ENCODE results near the gene AK5.
"Not testable (repeated sequence)": the region's sequence is repeated elsewhere in the genome, so short reads cannot be mapped to it uniquely, and the experiment has no call there.

The AK5 gene

DNA sequence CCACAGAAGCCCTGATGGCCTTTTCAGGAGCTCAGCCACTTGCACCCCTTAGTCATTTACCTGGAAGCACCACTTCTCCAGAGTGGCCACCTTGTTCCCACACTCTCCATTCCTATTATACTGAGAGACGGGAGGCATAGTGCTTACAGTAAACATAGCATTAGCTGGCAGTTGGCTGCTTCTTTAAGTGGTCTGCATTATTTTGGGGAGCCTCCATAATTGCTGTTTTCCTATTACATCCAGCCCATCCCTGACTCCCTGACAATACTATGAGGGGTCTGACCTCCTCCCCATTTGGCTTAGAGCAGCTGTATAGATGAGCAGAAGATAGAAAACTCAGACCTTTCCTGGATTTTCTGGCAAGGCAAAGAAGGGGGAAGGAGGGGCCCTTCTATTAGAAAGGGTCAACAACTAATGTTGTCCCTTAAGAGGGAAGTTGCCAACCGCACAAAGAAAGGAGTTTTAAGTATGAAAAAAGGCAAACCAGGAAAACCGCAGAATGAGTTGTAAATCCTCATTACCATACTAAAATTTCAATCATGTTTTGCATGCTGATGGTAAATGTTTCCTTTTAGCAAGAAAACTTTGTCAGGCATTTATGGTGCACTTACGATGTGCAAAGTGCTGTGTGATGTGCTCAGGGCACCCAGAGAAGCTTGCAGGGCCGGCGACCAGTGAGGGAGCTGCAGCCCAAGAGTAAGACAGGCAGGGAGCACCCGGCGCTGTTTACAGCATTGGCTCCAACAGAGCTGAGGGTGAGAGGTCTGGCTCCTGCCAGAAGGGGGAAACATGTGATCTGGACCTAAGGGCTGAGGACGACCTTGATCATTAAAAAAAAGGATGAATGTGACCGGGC is 233.3 kb downstream of the AK5 start:
- Histone ChIP-seq H3K4me3 (ENCODE audit: low read length) (peak overlapping the region; percentile 13), H3K27me3 (ENCODE audit: control insufficient read depth, insufficient read depth, low read length) (no peaks in the 10 kb centered on the region), H3K27ac (ENCODE audit: low read length) (no peak overlapping the region), H3K4me1 (ENCODE audit: control insufficient read depth, low read depth, low read length) (peaks cover 17% of the 10 kb centered on the region), H3K9ac (ENCODE audit: low read length) (peak overlapping the region; percentile 29), H3K36me3 (ENCODE audit: control insufficient read depth, low read depth, low read length) (no peaks in the 10 kb centered on the region), H3K9me3 (ENCODE audit: control insufficient read depth, low read depth, low read length) (no peaks in the 10 kb centered on the region)

DNA sequence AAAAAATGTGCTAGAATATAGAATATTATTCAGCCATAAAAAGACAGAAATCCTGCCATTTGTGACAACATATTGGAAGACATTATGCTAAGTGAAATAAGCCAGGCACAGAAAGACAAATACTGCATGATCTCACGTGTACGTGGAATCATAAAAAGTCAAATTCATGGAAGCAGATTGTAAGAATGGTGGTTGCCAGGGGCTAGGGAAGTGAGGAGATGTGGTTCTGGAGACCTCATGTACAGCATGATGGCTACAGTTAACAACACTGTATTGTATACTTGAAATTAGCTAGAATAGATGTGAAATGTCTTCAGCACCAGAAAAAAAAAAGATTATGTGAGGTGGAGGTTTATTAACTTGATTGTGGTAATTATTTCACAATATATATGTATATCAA is 234.3 kb downstream of the AK5 start:
- H3K9me3 ChIP-seq (ENCODE audit: control insufficient read depth, low read depth, low read length), result no peaks in the 10 kb centered on the region
- H3K27me3 ChIP-seq (ENCODE audit: control insufficient read depth, insufficient read depth, low read length), result no peaks in the 10 kb centered on the region
- H3K9ac ChIP-seq (ENCODE audit: low read length), result no peak overlapping the region
- no peaks in the 10 kb centered on the region for H3K36me3 ChIP-seq (ENCODE audit: control insufficient read depth, low read depth, low read length)
- H3K4me1 ChIP-seq (ENCODE audit: control insufficient read depth, low read depth, low read length), result peaks cover 17% of the 10 kb centered on the region
- H3K4me3 ChIP-seq (ENCODE audit: low read length), result no peak overlapping the region
- no peak overlapping the region for H3K27ac ChIP-seq (ENCODE audit: low read length)

DNA sequence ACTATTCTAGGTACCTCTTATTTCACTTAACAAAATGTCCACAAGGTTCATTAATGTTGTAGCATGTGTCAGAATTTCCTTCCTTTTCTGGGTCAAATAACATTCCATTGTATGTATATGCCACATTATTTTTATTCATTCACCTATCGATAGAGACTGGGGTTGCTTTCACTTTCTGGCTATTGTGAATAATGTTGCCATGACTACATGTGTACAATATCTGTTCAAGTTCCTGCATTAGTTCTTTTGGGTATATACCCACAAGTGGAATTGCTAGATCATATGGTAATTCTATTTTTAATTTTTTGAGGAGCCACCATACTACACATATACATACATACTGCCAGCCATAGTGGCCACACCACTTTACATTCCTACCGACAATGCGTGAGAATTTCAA is 242.2 kb downstream of the AK5 start:
- H3K9me3 ChIP-seq (ENCODE audit: control insufficient read depth, low read depth, low read length), result no peaks in the 10 kb centered on the region
- H3K4me3 ChIP-seq (ENCODE audit: low read length), result no peak overlapping the region
- no peak overlapping the region for H3K27ac ChIP-seq (ENCODE audit: low read length)

DNA sequence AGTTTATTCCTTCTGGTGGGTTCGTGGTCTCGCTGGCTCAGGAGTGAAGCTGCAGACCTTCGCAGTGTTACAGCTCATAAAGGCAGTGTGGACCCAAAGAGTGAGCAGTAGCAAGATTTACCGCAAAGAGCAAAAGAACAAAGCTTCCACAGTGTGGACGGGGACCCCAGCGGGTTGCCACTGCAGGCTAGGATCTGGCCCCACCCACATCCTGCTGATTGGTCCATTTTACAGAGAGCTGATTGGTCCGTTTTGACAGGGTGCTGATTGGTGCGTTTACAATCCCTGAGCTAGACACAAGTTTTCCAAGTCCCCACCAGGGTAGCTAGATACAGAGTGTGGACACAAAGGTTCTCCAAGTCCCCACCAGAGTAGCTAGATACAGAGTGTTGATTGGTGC is 249.3 kb downstream of the AK5 start:
- not testable (repeated sequence) for H3K27me3 ChIP-seq (ENCODE audit: control insufficient read depth, insufficient read depth, low read length); H3K9me3 ChIP-seq (ENCODE audit: control insufficient read depth, low read depth, low read length); H3K4me1 ChIP-seq (ENCODE audit: control insufficient read depth, low read depth, low read length); H3K36me3 ChIP-seq (ENCODE audit: control insufficient read depth, low read depth, low read length); H3K27ac ChIP-seq (ENCODE audit: low read length); H3K4me3 ChIP-seq (ENCODE audit: low read length); H3K9ac ChIP-seq (ENCODE audit: low read length)

More for the DNA sequence above, 242.2 kb downstream of the AK5 start:
- Histone ChIP-seq H3K36me3 (ENCODE audit: control insufficient read depth, low read depth, low read length) (no peaks in the 10 kb centered on the region), H3K27me3 (ENCODE audit: control insufficient read depth, insufficient read depth, low read length) (no peaks in the 10 kb centered on the region), H3K4me1 (ENCODE audit: control insufficient read depth, low read depth, low read length) (no peaks in the 10 kb centered on the region), H3K9ac (ENCODE audit: low read length) (no peak overlapping the region)

DNA sequence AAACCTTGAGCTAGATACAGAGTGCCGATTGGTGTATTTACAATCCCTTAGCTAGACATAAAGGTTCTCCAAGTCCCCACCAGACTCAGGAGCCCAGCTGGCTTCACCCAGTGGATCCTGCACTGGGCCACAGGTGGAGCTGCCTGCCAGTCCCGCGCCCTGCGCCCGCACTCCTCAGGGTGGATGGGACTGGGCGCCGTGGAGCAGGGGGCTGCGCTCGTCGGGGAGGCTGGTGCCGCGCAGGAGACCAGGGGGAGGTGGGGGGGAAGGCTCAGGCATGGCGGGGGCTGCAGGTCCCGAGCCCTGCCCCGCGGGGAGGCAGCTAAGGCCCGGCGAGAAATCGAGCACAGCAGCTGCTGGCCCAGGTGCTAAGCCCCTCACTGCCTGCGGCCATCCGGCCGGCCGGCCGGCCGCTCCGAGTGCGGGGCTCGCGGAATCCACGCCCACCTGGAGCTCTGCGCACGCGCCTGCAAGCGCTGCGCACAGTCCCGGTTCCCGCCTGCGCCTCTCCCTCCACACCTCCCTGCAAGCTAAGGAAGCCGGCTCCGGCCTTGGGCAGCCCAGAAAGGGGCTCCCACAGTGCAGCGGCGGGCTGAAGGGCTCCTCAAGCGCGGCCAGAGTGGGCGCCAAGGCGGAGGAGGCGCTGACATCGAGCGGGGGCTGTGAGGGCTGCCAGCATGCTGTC is 249.9 kb downstream of the AK5 start:
- H3K9ac ChIP-seq (ENCODE audit: low read length); H3K27me3 ChIP-seq (ENCODE audit: control insufficient read depth, insufficient read depth, low read length); H3K9me3 ChIP-seq (ENCODE audit: control insufficient read depth, low read depth, low read length); H3K27ac ChIP-seq (ENCODE audit: low read length); H3K36me3 ChIP-seq (ENCODE audit: control insufficient read depth, low read depth, low read length); H3K4me3 ChIP-seq (ENCODE audit: low read length); H3K4me1 ChIP-seq (ENCODE audit: control insufficient read depth, low read depth, low read length): not testable (repeated sequence)

DNA sequence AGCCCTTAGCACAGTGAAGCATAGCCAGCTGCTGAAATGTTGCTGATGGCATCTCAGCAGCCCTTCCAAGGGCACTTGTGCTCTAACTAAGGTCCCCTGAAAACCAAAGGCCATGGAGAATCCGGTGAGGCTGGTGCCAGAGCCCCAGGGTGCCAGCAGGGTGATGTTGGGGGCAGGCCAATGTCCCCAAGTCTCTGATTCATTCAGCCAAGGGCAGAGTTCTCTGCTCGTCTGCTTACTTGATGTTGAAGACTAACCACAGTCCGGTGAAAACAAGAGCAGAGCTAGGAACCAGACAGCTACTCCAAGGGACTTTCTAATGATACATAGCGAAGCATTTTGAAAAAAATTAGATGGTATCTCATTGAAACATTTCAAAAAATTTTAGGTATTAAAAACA is 250.8 kb downstream of the AK5 start:
- Histone ChIP-seq H3K27me3 (ENCODE audit: control insufficient read depth, insufficient read depth, low read length) (no peaks in the 10 kb centered on the region), H3K9ac (ENCODE audit: low read length) (no peak overlapping the region), H3K27ac (ENCODE audit: low read length) (no peak overlapping the region), H3K9me3 (ENCODE audit: control insufficient read depth, low read depth, low read length) (no peaks in the 10 kb centered on the region), H3K36me3 (ENCODE audit: control insufficient read depth, low read depth, low read length) (no peaks in the 10 kb centered on the region), H3K4me3 (ENCODE audit: low read length) (no peak overlapping the region), H3K4me1 (ENCODE audit: control insufficient read depth, low read depth, low read length) (no peaks in the 10 kb centered on the region)

DNA sequence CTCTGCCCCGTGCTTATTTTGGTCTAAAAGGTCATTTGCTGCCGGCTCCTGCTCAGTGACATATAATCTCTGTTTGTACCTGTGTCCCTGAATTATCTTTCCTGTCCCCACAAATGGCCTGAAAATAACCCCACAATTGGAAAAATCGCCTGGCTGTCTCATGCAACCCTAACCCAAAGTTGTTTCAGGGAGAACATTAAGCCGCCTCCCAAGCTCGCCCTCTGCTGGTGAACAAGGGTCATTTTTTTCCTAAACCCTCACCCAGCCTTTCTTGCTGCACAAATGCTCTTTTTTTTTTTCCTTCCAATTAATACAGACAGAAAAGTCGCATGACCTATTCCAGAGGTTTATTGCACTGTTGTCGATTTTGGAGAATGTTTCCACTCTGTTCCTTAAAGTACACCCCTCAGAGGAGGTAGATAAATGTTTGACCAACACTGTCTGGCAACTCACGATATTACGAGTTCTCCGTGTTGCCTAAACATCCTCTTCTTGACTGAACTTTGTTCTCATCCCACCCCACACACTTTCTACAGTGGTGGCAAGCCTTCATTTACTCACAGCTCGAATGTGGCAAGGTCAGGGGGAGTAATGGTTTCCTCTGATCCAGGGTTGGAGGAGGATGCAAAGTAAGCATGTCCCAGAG is 252.0 kb downstream of the AK5 start:
- Histone ChIP-seq H3K27me3 (ENCODE audit: control insufficient read depth, insufficient read depth, low read length) (no peaks in the 10 kb centered on the region), H3K9ac (ENCODE audit: low read length) (no peak overlapping the region), H3K27ac (ENCODE audit: low read length) (no peak overlapping the region), H3K4me1 (ENCODE audit: control insufficient read depth, low read depth, low read length) (no peaks in the 10 kb centered on the region), H3K9me3 (ENCODE audit: control insufficient read depth, low read depth, low read length) (no peaks in the 10 kb centered on the region), H3K36me3 (ENCODE audit: control insufficient read depth, low read depth, low read length) (no peaks in the 10 kb centered on the region), H3K4me3 (ENCODE audit: low read length) (no peak overlapping the region)

DNA sequence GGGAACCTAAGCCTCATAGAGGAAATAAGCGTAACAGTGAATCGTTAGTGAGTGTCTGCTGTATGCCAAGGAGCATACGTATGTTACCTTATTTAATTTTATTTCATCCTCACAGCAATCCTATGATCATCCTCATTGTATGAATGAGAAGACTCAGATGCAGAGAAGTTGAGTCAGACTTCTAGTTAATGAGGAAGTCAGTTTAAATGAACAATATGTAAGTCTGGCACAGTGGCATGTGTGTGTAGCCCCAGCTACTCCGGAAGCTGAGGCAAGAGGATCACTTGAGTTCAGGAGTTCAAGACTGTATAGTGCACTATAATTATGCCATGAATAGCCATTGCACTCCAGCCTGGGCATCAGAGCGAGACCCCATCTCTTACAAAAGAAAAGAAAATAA is 252.6 kb downstream of the AK5 start:
- H3K27ac ChIP-seq (ENCODE audit: low read length), result no peak overlapping the region

DNA sequence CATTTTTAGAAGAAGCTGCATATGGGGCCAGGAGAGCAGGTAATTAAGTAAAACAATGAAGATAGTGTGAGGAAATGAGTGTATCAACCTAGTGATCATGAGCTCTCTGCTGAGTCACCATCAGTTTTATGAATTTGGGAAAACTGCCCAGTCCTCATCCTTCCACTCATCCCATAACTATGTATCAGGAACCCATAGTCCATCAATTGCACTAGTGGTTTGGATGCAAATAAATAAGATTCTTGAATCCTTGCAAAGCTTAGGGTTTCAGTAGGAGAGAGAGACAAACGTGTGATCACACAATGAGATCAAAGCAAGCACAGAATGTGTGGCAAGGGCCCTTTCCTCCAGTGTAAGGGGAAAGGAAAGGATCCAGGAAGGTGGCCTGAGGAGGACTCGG is 255.0 kb downstream of the AK5 start:
- H3K36me3 ChIP-seq (ENCODE audit: control insufficient read depth, low read depth, low read length), result no peaks in the 10 kb centered on the region
- H3K4me3 ChIP-seq (ENCODE audit: low read length), result no peak overlapping the region
- no peak overlapping the region for H3K27ac ChIP-seq (ENCODE audit: low read length)
- no peaks in the 10 kb centered on the region for H3K9me3 ChIP-seq (ENCODE audit: control insufficient read depth, low read depth, low read length)
- H3K27me3 ChIP-seq (ENCODE audit: control insufficient read depth, insufficient read depth, low read length), result no peaks in the 10 kb centered on the region
- no peak overlapping the region for H3K9ac ChIP-seq (ENCODE audit: low read length)
- no peaks in the 10 kb centered on the region for H3K4me1 ChIP-seq (ENCODE audit: control insufficient read depth, low read depth, low read length)

More for the DNA sequence above, 252.6 kb downstream of the AK5 start:
- Histone ChIP-seq H3K4me1 (ENCODE audit: control insufficient read depth, low read depth, low read length) (no peaks in the 10 kb centered on the region), H3K9ac (ENCODE audit: low read length) (no peak overlapping the region), H3K9me3 (ENCODE audit: control insufficient read depth, low read depth, low read length) (no peaks in the 10 kb centered on the region), H3K27me3 (ENCODE audit: control insufficient read depth, insufficient read depth, low read length) (no peaks in the 10 kb centered on the region), H3K4me3 (ENCODE audit: low read length) (no peak overlapping the region), H3K36me3 (ENCODE audit: control insufficient read depth, low read depth, low read length) (no peaks in the 10 kb centered on the region)

DNA sequence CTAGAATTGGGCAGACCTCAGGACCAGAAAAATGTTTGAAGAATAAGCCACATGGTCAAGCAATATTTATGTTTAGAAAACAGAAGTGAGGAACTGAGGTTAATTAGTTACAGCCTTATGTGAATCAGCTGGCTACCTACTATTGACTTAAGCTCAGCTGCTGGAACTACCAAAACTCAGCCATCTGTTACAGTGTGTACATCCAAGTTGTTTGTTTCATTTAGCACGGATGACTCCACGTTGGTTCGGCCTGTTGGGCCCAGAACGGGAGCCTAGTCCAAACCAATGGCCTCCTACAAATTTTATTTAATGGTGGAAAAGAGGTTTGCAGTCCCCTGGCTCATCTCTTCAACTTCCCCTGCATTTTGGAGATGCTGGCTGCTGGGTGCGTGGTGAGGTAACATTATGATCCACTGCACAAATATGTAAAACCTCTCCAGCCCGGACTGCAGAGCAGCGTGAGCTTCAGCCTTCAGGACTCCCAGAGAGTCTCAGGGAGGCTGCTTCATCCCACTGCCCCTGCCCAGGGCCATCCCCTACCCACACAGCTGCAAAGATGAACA is 257.2 kb downstream of the AK5 start:
- H3K4me3 ChIP-seq (ENCODE audit: low read length), result no peak overlapping the region
- no peaks in the 10 kb centered on the region for H3K4me1 ChIP-seq (ENCODE audit: control insufficient read depth, low read depth, low read length)
- no peaks in the 10 kb centered on the region for H3K27me3 ChIP-seq (ENCODE audit: control insufficient read depth, insufficient read depth, low read length)
- H3K9me3 ChIP-seq (ENCODE audit: control insufficient read depth, low read depth, low read length), result no peaks in the 10 kb centered on the region
- no peak overlapping the region for H3K9ac ChIP-seq (ENCODE audit: low read length)
- no peaks in the 10 kb centered on the region for H3K36me3 ChIP-seq (ENCODE audit: control insufficient read depth, low read depth, low read length)
- H3K27ac ChIP-seq (ENCODE audit: low read length), result no peak overlapping the region

DNA sequence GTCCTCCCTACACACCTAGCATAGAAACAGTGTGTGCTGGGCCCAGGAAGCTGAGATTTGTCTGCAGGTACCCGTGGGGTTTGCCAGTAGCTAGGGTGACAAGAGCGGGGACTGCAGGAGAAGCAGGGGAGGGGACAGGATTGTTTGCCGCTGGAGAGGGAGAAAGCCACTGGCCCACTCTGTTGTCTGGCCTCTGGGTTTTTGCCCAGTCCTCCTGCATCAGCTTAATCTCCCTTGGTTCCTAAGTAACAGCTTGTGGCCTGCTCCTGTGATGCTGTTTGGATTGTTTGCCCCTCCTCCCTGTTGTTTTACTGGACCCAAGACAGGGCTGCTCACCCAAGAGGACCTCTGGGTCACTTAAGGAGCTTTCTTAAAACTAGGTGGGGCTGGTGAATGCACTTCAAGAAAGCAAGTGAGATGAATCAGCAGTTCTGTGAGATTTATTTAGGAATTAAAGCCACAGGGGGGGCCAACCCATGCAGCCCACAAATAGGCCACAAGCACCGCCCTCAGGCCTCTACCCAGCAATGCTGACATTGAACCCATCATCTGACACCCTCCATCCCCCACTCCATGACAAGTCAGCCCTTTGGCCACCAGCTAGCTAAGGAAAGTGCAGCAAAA is 257.8 kb downstream of the AK5 start:
- no peak overlapping the region for H3K4me3 ChIP-seq (ENCODE audit: low read length)
- H3K9ac ChIP-seq (ENCODE audit: low read length), result no peak overlapping the region
- no peaks in the 10 kb centered on the region for H3K36me3 ChIP-seq (ENCODE audit: control insufficient read depth, low read depth, low read length)
- H3K27ac ChIP-seq (ENCODE audit: low read length), result no peak overlapping the region
- H3K4me1 ChIP-seq (ENCODE audit: control insufficient read depth, low read depth, low read length), result no peaks in the 10 kb centered on the region
- H3K9me3 ChIP-seq (ENCODE audit: control insufficient read depth, low read depth, low read length), result no peaks in the 10 kb centered on the region
- H3K27me3 ChIP-seq (ENCODE audit: control insufficient read depth, insufficient read depth, low read length), result no peaks in the 10 kb centered on the region
